Ishikawa (cell line): Measurements from ENCODE around the gene IMMP2L.

ENCODE experiments used
- CEBPB ChIP-seq: IDR thresholded peaks from 2 replicates; pipeline ENCODE4 v1.6.1; 2012
- CREB1 ChIP-seq: IDR thresholded peaks from 2 replicates; pipeline ENCODE4 v1.6.1; 2012; ENCODE audit warnings: low read depth
- EGR1 ChIP-seq: IDR thresholded peaks from 2 replicates; pipeline ENCODE4 v1.6.1; 2012
- EP300 ChIP-seq: IDR thresholded peaks from 2 replicates; pipeline ENCODE4 v1.6.1; 2012; ENCODE audit warnings: borderline replicate concordance
- FOXM1 ChIP-seq: IDR thresholded peaks from 2 replicates; pipeline ENCODE4 v1.6.1; 2012; ENCODE audit warnings: low read depth, borderline replicate concordance
- MAX ChIP-seq: IDR thresholded peaks from 2 replicates; pipeline ENCODE4 v1.6.1; 2012
- NFIC ChIP-seq: IDR thresholded peaks from 2 replicates; pipeline ENCODE4 v1.6.1; 2012
- RAD21 ChIP-seq: IDR thresholded peaks from 2 replicates; pipeline ENCODE4 v1.6.1; 2012; ENCODE audit warnings: low read depth
- REST ChIP-seq: IDR thresholded peaks from 2 replicates; pipeline ENCODE4 v1.6.1; 2012; ENCODE audit warnings: low read depth, mild to moderate bottlenecking
- TAF1 ChIP-seq: IDR thresholded peaks from 2 replicates; pipeline ENCODE4 v1.6.1; 2012; ENCODE audit warnings: low read depth, mild to moderate bottlenecking
- TCF12 ChIP-seq: IDR thresholded peaks from 2 replicates; pipeline ENCODE4 v1.6.1; 2012; ENCODE audit warnings: low read depth
- USF1 ChIP-seq: IDR thresholded peaks from 2 replicates; pipeline ENCODE4 v1.6.1; 2012
- YY1 ChIP-seq: IDR thresholded peaks from 2 replicates; pipeline ENCODE4 v1.6.1; 2012; ENCODE audit warnings: low read depth

- TF ChIP-seq MAX (no peak), REST (no peak), TAF1 (no peak), USF1 (no peak), FOXM1 (no peak), CEBPB (no peak), YY1 (no peak), TCF12 (no peak), EP300 (no peak), RAD21 (no peak), EGR1 (no peak), CREB1 (no peak), NFIC (no peak)
These were observed 537.3 kb downstream of the IMMP2L start for GRCh38 chr7:111025006-111025405.
